ENCODE measurements around the gene TPSG1. TPM values are rescaled to one million over a fixed set of nuclear protein-coding genes. Genes with fewer than 3 reads are reported as not detected.

The TPSG1 gene
- total RNA-seq, 3 donors from 2014 or later (not counting 1 experiment from before 2014, with no cell fraction given) = 0.40 TPM; not detected in 2

DNA sequence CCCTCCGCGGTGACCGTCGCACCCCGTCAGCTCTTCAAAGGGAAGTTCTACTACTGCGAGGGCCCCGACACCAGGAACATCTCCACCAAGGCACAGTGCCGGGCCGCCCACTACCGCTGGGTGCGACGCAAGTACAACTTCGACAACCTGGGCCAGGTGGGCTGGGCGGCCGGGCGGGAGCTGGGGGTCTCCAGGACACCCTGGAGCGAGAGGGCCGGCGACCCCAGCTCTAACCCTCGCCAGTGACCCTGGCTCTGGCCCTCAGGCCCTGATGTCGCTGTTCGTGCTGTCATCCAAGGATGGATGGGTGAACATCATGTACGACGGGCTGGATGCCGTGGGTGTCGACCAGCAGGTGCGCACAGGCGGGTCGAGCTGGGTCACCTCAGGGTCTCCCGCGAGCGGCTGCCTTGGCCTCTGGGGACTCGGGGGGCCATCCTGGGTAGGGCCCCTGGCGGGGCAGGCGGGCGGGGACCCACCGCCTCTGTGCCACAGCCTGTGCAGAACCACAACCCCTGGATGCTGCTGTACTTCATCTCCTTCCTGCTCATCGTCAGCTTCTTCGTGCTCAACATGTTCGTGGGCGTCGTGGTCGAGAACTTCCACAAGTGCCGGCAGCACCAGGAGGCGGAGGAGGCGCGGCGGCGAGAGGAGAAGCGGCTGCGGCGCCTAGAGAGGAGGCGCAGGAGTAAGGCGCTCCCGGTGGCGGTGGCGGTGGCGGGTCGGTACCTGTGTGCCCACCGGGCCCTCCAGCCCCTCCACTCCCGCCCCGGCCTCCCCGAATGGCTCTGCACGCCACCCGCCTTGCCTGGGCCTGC lies 13.4 kb downstream of the TPSG1 start:
- Mint-ChIP-seq H3K27me3 (ENCODE audit: low read depth in 2 of 2) (no peaks in the 10 kb centered on the region), H3K27ac (no peak overlapping the region), H3K4me3 (no peak overlapping the region), H3K36me3 (no peaks in the 10 kb centered on the region), H3K4me1 (peaks cover 0 to 4% of the 10 kb centered on the region in 2 donors), H3K9me3 (no peaks in the 10 kb centered on the region)
- no peaks in the 10 kb centered on the region for H3K36me3 ChIP-seq (ENCODE audit: control insufficient read depth, insufficient read depth, low read length)
- no peak for DNase-seq
- 89% methylated on average over 65 of the region's 65 CpGs for WGBS (ENCODE audit: insufficient coverage)
- no peaks in the 10 kb centered on the region for H3K27me3 ChIP-seq (ENCODE audit: control insufficient read depth, insufficient read depth, low read length)
- no peak overlapping the region for H3K4me3 ChIP-seq (ENCODE audit: low read length)
- intact Hi-C loops (cut with micrococcal nuclease) = no loop called here
- no peak for ATAC-seq
- TF ChIP-seq, protein P1, sequence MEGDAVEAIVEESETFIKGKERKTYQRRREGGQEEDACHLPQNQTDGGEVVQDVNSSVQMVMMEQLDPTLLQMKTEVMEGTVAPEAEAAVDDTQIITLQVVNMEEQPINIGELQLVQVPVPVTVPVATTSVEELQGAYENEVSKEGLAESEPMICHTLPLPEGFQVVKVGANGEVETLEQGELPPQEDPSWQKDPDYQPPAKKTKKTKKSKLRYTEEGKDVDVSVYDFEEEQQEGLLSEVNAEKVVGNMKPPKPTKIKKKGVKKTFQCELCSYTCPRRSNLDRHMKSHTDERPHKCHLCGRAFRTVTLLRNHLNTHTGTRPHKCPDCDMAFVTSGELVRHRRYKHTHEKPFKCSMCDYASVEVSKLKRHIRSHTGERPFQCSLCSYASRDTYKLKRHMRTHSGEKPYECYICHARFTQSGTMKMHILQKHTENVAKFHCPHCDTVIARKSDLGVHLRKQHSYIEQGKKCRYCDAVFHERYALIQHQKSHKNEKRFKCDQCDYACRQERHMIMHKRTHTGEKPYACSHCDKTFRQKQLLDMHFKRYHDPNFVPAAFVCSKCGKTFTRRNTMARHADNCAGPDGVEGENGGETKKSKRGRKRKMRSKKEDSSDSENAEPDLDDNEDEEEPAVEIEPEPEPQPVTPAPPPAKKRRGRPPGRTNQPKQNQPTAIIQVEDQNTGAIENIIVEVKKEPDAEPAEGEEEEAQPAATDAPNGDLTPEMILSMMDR (IDR thresholded peaks at IDR 0.05) = no peak
- H3K9me3 ChIP-seq (ENCODE audit: control insufficient read depth, insufficient read depth, low read length) = no peaks in the 10 kb centered on the region
- no peak overlapping the region for H3K27ac ChIP-seq (ENCODE audit: low read length)
- H3K4me1 ChIP-seq (ENCODE audit: control insufficient read depth, insufficient read depth, low read length) = peaks cover 15% of the 10 kb centered on the region

DNA sequence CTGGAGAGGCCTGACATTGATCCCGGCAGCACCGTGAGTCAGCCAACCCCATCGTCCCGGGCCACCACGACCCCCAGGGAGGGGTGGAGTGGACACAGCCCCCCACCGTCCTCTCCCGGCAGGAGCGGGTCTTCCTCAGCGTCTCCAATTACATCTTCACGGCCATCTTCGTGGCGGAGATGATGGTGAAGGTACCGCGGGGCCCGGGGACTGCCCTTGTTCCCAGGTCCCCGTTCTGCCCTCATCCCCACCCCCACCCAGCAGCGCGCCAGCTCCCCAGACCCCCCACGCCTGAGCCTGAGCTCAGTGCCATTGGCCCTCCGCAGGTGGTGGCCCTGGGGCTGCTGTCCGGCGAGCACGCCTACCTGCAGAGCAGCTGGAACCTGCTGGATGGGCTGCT lies 14.6 kb downstream of the TPSG1 start:
- Mint-ChIP-seq H3K27me3 (ENCODE audit: low read depth in 2 of 2) (no peaks in the 10 kb centered on the region), H3K9me3 (no peaks in the 10 kb centered on the region), H3K27ac (no peak overlapping the region), H3K4me1 (no peaks in the 10 kb centered on the region), H3K36me3 (no peaks in the 10 kb centered on the region), H3K4me3 (no peak overlapping the region)
- TF ChIP-seq, protein P1 (IDR thresholded peaks at IDR 0.05) = no peak
- intact Hi-C loops (cut with micrococcal nuclease) = no loop called here
- no peak for DNase-seq
- Histone ChIP-seq H3K9me3 (ENCODE audit: control insufficient read depth, insufficient read depth, low read length) (no peaks in the 10 kb centered on the region), H3K4me3 (ENCODE audit: low read length) (no peak overlapping the region), H3K27ac (ENCODE audit: low read length) (no peak overlapping the region), H3K36me3 (ENCODE audit: control insufficient read depth, insufficient read depth, low read length) (no peaks in the 10 kb centered on the region), H3K4me1 (ENCODE audit: control insufficient read depth, insufficient read depth, low read length) (peaks cover 15% of the 10 kb centered on the region), H3K27me3 (ENCODE audit: control insufficient read depth, insufficient read depth, low read length) (no peaks in the 10 kb centered on the region)
- WGBS (ENCODE audit: insufficient coverage) = 89% methylated on average over 20 of the region's 23 CpGs
- ATAC-seq = no peak

DNA sequence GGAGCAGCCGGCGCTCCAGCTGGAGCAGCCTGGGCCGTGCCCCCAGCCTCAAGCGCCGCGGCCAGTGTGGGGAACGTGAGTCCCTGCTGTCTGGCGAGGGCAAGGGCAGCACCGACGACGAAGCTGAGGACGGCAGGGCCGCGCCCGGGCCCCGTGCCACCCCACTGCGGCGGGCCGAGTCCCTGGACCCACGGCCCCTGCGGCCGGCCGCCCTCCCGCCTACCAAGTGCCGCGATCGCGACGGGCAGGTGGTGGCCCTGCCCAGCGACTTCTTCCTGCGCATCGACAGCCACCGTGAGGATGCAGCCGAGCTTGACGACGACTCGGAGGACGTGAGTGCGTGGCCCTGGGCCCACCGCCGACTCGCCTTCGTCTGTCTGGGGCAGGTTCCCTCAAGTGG lies 16.0 kb downstream of the TPSG1 start:
- Mint-ChIP-seq H3K9me3 (no peaks in the 10 kb centered on the region), H3K4me1 (no peaks in the 10 kb centered on the region), H3K36me3 (no peaks in the 10 kb centered on the region), H3K27me3 (ENCODE audit: low read depth in 2 of 2) (no peaks in the 10 kb centered on the region), H3K27ac (no peak overlapping the region), H3K4me3 (no peak overlapping the region)
- Histone ChIP-seq H3K4me3 (ENCODE audit: low read length) (no peak overlapping the region), H3K9me3 (ENCODE audit: control insufficient read depth, insufficient read depth, low read length) (no peaks in the 10 kb centered on the region), H3K27me3 (ENCODE audit: control insufficient read depth, insufficient read depth, low read length) (no peaks in the 10 kb centered on the region), H3K27ac (ENCODE audit: low read length) (no peak overlapping the region), H3K36me3 (ENCODE audit: control insufficient read depth, insufficient read depth, low read length) (no peaks in the 10 kb centered on the region), H3K4me1 (ENCODE audit: control insufficient read depth, insufficient read depth, low read length) (peaks cover 15% of the 10 kb centered on the region)
- 95% methylated on average over 43 of the region's 43 CpGs for WGBS (ENCODE audit: insufficient coverage)
- intact Hi-C loops (cut with micrococcal nuclease) = no loop called here
- TF ChIP-seq, protein P1 (IDR thresholded peaks at IDR 0.05) = no peak
- no peak for DNase-seq
- ATAC-seq = no peak

Data from natural killer cell (primary cell).